HG03045 (cell line): Measurements from ENCODE around the gene COL26A1.

Experiments used
- ATAC-seq: cut with Tn5 transposase; IDR thresholded peaks from one replicate; pipeline ENCODE4 v1.9.1; 2021; ENCODE audit warnings: mild to moderate bottlenecking, moderate library complexity; ENCODE audit not compliant: unreplicated experiment

The COL26A1 gene

GRCh38 chr7:101368422-101369165 lies 5.9 kb downstream of the COL26A1 start:
- no peak for ATAC-seq

DNA sequence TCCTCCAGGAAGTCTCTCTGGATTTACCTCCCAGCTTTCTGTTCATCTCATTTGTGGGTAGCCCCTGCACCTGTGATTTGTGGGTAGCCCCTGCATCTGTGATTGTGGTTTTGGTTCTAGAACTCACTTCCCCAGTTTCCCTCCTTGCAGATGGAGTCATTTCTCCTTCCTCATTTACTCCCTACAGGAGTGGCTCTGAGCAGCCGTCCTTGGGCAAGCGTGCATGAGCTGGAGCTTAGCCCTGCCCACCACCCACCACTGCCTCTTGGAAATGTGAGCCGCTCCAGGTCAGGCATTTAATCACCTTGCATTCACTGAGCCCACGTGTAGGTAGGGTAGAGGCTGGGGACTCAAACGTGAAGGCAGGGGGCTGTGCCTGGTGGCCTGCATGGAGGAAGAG lies 8.2 kb downstream of the COL26A1 start:
- no peak for ATAC-seq

- ATAC-seq: no peak
Observed at GRCh38 chr7:101373812-101374614, 11.3 kb downstream of the COL26A1 start.

GRCh38 chr7:101374990-101375389 lies 12.3 kb downstream of the COL26A1 start:
- no peak for ATAC-seq

- no peak for ATAC-seq
Observed at GRCh38 chr7:101376601-101377000, 13.9 kb downstream of the COL26A1 start.

GRCh38 chr7:101377189-101377736 lies 14.6 kb downstream of the COL26A1 start:
- ATAC-seq: no peak

GRCh38 chr7:101378751-101379174 lies 16.1 kb downstream of the COL26A1 start:
- no peak for ATAC-seq

- ATAC-seq: no peak
Observed at GRCh38 chr7:101379302-101379701, 16.6 kb downstream of the COL26A1 start.

DNA sequence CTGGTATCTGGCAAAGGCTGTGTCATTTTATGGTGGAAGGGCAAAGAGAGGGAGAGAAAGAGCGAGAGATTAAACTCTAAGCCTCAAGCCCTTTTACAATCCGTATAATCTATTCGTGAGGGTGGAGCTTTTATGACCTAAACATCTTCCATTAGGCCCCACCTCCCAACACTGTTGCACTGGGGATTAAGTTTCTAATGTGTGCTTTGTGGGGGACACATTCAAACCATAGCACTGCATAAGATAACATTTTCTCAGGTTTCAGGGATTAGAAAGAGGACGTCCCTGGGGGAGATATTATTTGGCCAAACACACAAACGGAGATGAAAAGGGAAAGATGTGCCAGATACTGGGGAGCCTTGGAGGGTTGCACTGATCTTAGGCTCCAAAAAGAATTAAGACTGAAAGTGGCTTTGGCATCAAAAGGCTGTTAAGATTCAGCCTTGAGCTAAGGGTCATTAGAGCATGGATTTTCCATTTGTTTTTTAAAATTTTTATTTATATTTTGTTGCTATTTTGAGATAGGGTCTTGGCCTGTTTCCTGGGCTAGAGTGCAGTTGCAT lies 19.0 kb downstream of the COL26A1 start:
- no peak for ATAC-seq

DNA sequence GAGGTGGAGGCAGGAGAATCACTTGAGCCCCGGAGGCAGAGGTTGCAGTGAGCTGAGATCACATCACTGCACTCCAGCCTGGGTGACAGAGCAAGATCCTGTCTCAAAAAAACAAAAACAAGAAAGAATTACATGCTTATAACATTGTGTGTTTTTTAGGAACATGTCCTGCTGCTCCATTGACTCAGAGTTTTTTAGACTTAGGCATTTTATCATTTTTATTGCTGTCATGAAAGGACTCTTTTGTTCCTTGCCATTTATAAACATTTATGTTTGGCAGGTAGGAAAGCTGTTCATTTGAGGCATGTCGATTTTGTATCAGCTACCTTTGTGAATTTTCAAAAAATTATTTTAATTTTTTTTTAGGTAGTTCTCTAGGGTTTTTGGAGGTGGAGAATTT lies 20.3 kb downstream of the COL26A1 start:
- no peak for ATAC-seq

- ATAC-seq: no peak
Observed at GRCh38 chr7:101386177-101386557, 23.5 kb downstream of the COL26A1 start.

DNA sequence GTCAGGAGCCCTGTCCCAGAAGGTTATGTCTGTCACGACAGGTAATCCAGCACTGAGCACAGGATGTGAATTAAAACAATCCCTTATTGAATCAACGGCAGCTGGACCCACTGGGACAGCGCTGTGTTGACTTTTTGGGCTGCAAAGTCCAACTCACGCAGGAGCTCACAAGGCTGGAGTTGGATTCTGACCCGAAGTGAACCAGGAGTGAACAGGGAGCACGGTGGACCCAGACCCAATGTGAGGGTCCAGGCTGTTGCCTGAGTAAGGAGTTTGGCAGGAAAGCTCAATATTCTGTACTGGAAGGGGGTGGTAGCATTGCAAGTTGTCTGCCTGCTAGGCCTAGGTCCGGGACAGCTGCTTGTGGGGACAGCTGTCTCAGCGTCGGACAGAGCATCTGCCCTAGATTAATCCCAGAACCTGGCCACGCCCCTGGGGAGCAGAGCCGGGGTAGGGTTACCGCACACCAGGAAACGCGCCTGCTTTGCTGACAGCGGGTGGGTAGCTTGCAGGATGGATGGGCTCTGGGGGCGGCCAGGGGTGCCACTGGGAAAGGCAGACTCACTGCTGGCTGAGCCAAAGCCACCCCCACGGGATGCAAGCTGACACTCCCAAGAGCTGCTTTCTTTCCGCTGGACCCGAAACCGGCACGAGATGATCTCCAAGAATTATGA lies 24.0 kb downstream of the COL26A1 start:
- no peak for ATAC-seq

DNA sequence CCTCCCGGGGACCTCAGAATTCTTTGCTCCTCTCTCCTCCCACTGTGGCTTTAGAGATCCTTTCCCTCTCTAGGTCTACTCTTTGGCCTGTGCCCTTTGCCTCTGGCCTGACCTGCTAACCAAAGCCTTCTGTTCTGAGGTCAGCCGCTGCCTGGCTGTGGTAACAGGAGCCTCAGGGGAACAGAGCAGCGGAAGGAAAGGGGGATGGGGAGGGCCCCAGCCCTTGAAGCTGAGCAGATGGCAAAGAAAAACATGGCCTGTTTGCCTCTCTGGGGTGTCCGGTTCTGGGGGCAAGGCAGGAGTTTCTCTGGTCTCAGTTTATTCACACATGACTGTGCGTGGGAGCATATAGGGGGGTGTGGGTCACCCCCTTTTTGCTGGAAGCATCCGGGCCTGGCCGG lies 28.2 kb downstream of the COL26A1 start:
- ATAC-seq: no peak

DNA sequence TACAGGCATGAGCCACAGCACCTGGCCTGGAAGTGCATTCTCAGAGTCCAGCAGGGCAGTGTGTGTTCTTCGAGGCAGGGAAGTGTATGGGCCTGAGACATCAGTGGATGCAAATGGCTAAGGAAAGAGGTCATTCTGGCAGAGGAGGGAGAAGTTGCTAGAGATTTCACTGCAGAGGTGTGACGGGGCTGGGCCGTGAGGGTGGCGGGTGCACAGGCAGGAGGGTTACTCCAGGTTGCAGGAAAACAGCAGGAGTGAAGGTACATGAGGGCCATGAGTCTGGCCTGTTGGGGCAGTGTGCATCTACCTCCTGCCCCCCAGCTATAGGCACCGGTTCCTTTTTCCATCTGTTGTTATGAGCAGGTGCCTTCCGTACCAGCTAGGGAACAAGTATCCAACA lies 29.3 kb downstream of the COL26A1 start:
- ATAC-seq: no peak

- no peak for ATAC-seq
Observed at GRCh38 chr7:101393865-101394264, 31.2 kb downstream of the COL26A1 start.

- no peak for ATAC-seq
Observed at GRCh38 chr7:101395376-101395775, 32.7 kb downstream of the COL26A1 start.

DNA sequence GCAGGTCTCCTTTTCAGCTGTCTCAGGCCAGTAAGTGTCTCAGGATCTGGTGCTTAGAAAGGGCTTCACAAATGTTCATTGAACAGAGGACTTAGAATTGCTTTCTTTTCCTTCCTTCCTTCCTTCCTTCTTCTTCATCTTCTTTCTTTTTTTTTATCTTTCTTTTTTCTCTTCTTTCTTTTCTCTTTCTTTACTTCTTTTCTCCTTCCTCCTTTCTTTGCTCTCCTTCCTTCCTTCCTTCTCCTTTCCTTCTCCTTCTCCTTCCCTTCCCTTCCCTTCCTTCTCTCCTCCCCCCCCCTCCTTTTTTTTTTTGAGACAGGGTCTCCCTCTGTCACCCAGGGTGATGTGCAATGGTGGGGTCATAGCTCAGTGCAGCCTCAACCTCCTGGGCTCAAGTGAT lies 34.6 kb downstream of the COL26A1 start:
- ATAC-seq: no peak

DNA sequence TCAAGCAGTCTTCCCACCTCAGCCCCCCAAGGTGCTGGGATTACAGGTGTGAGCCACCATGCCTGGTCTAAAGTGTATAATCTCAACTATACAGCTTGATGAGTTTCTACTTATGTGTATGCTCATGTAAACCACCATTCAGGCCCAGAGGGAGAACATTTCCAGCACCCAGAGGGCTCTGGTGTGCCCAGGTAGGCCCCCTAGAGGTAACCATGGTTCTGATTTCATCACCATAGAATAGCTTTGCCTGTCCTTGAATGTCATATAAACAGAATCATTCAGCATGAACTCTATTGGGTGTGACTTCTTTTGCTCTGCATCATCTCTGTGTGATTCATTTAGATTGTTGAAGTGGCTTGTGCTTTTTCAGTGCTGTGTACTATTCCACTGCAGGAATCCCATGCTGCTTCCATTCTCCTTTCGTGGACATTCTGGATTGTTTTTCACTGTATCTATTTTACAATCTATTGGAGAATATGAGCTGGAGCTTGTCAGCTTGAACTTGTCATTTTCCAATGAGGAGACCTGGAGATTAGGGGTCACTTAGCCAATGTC lies 35.2 kb downstream of the COL26A1 start:
- ATAC-seq: no peak

- ATAC-seq: no peak
Observed at GRCh38 chr7:101398396-101399289, 36.0 kb downstream of the COL26A1 start.

- no peak for ATAC-seq
Observed at GRCh38 chr7:101399759-101400158, 37.1 kb downstream of the COL26A1 start.
